Karpas-422 (cell line): Measurements from ENCODE around the gene SPRED2. TPM values are rescaled to one million over a fixed set of nuclear protein-coding genes. Genes with fewer than 3 reads are reported as not detected.
A peak's percentile ranks its signal among the peaks of the same experiment; 100 is the strongest.

ENCODE experiments used
- DNase-seq: peaks from one replicate; pipeline ENCODE4 v3.0.0-alpha.2; 2015
- H2AFZ ChIP-seq: fragments of 200-600 bp; sonication (generic); 2 replicates; pipeline ENCODE4 v1.6.1; 2014; ENCODE audit warnings: antibody characterized with exemption, low read length, mixed read lengths
- H3K27ac ChIP-seq: fragments of 200-600 bp; sonication (generic); 2 replicates; pipeline ENCODE4 v1.5.1; 2014; ENCODE audit warnings: mild to moderate bottlenecking, low read length, moderate library complexity
- H3K27me3 ChIP-seq: fragments of 200-600 bp; sonication (generic); 2 replicates; pipeline ENCODE4 v1.6.1; 2014; ENCODE audit warnings: low read length, mixed read lengths
- H3K36me3 ChIP-seq: fragments of 200-600 bp; sonication (generic); 2 replicates; pipeline ENCODE4 v1.6.1; 2014; ENCODE audit warnings: low read length, mixed read lengths; ENCODE audit not compliant: insufficient read depth
- H3K4me1 ChIP-seq: fragments of 200-600 bp; sonication (generic); 2 replicates; pipeline ENCODE4 v1.6.1; 2014; ENCODE audit warnings: mild to moderate bottlenecking, low read length, mixed read lengths
- H3K4me2 ChIP-seq: fragments of 200-600 bp; sonication (generic); 2 replicates; pipeline ENCODE4 v1.6.1; 2014; ENCODE audit warnings: low read length, low read depth, mild to moderate bottlenecking; ENCODE audit not compliant: poor library complexity, severe bottlenecking
- H3K4me3 ChIP-seq: fragments of 200-600 bp; sonication (generic); 2 replicates; pipeline ENCODE4 v1.5.1; 2014; ENCODE audit warnings: mild to moderate bottlenecking, antibody characterized with exemption, low read length, mixed read lengths
- H3K79me2 ChIP-seq: fragments of 200-600 bp; sonication (generic); 2 replicates; pipeline ENCODE4 v1.6.1; 2014; ENCODE audit warnings: mild to moderate bottlenecking, low read length, mixed read lengths
- H3K9ac ChIP-seq: fragments of 200-600 bp; sonication (generic); 2 replicates; pipeline ENCODE4 v1.6.0; 2014; ENCODE audit warnings: low read length
- H3K9me2 ChIP-seq: fragments of 200-600 bp; sonication (generic), shearing (Covaris generic); replicated peaks from 2 replicates; pipeline ENCODE4 v1.6.0; 2014; ENCODE audit warnings: mild to moderate bottlenecking, low read length, moderate library complexity; ENCODE audit not compliant: insufficient read depth
- H3K9me3 ChIP-seq: fragments of 300-700, 200-600 bp; sonication (generic); 2 replicates; pipeline ENCODE4 v1.6.1; 2014; ENCODE audit warnings: low read length, mixed read lengths
- H4K20me1 ChIP-seq: fragments of 200-600 bp; sonication (generic); 2 replicates; pipeline ENCODE4 v1.6.1; 2014; ENCODE audit warnings: mild to moderate bottlenecking, antibody characterized with exemption, low read length, low read depth; ENCODE audit not compliant: insufficient read depth
- total RNA-seq: library from RNA; depleted of rRNA; stranded (reverse); fragments of >200 nt; shearing (Covaris generic); gene quantifications from 2 replicates; pipeline ENCODE4 v1.2.3, GENCODE V29; 2014; ENCODE audit warnings: low replicate concordance

The SPRED2 gene
- total RNA-seq, 1 experiment from 2014 or later = 11.9 TPM

DNA sequence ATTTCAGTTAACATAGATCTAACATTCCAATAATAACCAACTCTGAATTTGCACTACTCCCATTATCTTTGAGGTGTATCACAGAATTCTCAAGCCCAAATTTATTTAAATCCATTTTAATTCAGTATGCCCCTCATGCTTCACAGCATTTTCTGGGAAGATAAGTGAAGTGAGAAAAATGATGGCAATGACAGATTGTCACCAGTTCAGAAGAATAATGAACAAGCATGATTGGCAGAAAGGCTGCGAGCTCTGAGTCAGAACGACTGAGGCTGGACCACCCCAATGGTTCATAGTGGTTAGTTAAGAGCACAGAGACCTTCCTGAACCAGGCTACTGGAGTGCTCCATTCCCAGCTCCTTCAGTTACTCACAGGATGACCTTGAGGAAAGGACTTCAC lies 4.9 kb downstream of the SPRED2 start:
- no peaks in the 10 kb centered on the region for H3K27me3 ChIP-seq
- peaks cover 85% of the 10 kb centered on the region for H4K20me1 ChIP-seq
- H2AFZ ChIP-seq = no peak overlapping the region
- no peak overlapping the region for H3K27ac ChIP-seq
- no peak for DNase-seq
- H3K4me2 ChIP-seq = no peak overlapping the region
- H3K9me2 ChIP-seq = no peaks in the 10 kb centered on the region
- H3K36me3 ChIP-seq = no peaks in the 10 kb centered on the region
- no peak overlapping the region for H3K9ac ChIP-seq
- no peaks in the 10 kb centered on the region for H3K79me2 ChIP-seq
- H3K4me1 ChIP-seq = peaks cover 10% of the 10 kb centered on the region
- H3K4me3 ChIP-seq = no peak overlapping the region
- no peaks in the 10 kb centered on the region for H3K9me3 ChIP-seq

- 0 out of 2 replicates have a peak, but pooled peaks cover under 1% of the 10 kb centered on the region for H3K79me2 ChIP-seq
- H4K20me1 ChIP-seq = peaks cover 98% of the 10 kb centered on the region
- peaks cover 15% of the 10 kb centered on the region for H3K4me1 ChIP-seq
- DNase-seq = no peak
- no peak overlapping the region for H3K4me2 ChIP-seq
- no peak overlapping the region for H3K9ac ChIP-seq
- H3K9me2 ChIP-seq = no peaks in the 10 kb centered on the region
- no peaks in the 10 kb centered on the region for H3K27me3 ChIP-seq
- H3K4me3 ChIP-seq = no peak overlapping the region
- no peaks in the 10 kb centered on the region for H3K9me3 ChIP-seq
- no peaks in the 10 kb centered on the region for H3K36me3 ChIP-seq
- no peak overlapping the region for H3K27ac ChIP-seq
- no peak overlapping the region for H2AFZ ChIP-seq
Observed at GRCh38 chr2:65425276-65425675, 7.1 kb downstream of the SPRED2 start.

DNA sequence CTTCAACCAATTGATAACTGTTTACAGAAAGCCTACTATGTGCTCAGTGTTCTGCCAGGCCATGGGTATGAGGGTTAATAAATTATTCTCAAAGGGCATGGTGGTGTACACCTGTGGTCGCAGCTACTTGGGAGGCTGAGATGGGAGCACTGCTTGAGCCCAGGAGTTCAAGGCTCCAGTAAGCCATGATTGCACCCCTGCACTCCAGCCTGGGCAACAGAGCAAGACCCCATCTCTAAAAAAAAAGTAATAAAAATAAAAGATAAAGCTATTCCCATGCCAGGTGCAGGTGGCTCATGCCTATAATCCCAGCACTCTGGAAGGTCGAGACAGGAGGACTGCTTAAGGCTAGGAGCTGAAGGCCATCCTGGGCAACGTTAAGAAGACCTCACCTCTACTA lies 8.0 kb downstream of the SPRED2 start:
- H3K4me2 ChIP-seq = no peak overlapping the region
- H3K9me3 ChIP-seq = no peaks in the 10 kb centered on the region
- H3K79me2 ChIP-seq = 0 out of 2 replicates have a peak, but pooled peaks cover 3% of the 10 kb centered on the region
- H3K27ac ChIP-seq = no peak overlapping the region
- H3K36me3 ChIP-seq = no peaks in the 10 kb centered on the region
- H3K4me1 ChIP-seq = peaks cover 13% of the 10 kb centered on the region
- H3K4me3 ChIP-seq = no peak overlapping the region
- no peak overlapping the region for H3K9ac ChIP-seq
- no peak overlapping the region for H2AFZ ChIP-seq
- H3K9me2 ChIP-seq = no peaks in the 10 kb centered on the region
- no peak for DNase-seq
- peaks cover 95% of the 10 kb centered on the region for H4K20me1 ChIP-seq
- no peaks in the 10 kb centered on the region for H3K27me3 ChIP-seq

GRCh38 chr2:65421432-65421748 lies 11.0 kb downstream of the SPRED2 start:
- Histone ChIP-seq H3K79me2 (0 out of 2 replicates have a peak, but pooled peaks cover 3% of the 10 kb centered on the region), H3K36me3 (no peaks in the 10 kb centered on the region), H2AFZ (no peak overlapping the region), H4K20me1 (peaks cover 91% of the 10 kb centered on the region), H3K9me3 (no peaks in the 10 kb centered on the region), H3K4me1 (peaks cover 13% of the 10 kb centered on the region), H3K27ac (no peak overlapping the region), H3K9me2 (no peaks in the 10 kb centered on the region), H3K4me2 (peak overlapping the region; percentile 13), H3K27me3 (no peaks in the 10 kb centered on the region), H3K9ac (no peak overlapping the region), H3K4me3 (no peak overlapping the region)
- DNase-seq = no peak

GRCh38 chr2:65420712-65421431 lies 11.5 kb downstream of the SPRED2 start:
- Histone ChIP-seq H3K4me1 (peaks cover 13% of the 10 kb centered on the region), H3K9me3 (no peaks in the 10 kb centered on the region), H2AFZ (no peak overlapping the region), H3K9me2 (no peaks in the 10 kb centered on the region), H3K79me2 (0 out of 2 replicates have a peak, but pooled peaks cover 3% of the 10 kb centered on the region), H3K36me3 (no peaks in the 10 kb centered on the region), H3K4me2 (peak overlapping the region; percentile 13), H3K27me3 (no peaks in the 10 kb centered on the region), H3K4me3 (no peak overlapping the region), H3K9ac (no peak overlapping the region), H4K20me1 (peaks cover 91% of the 10 kb centered on the region), H3K27ac (no peak overlapping the region)
- peak; percentile 68 for DNase-seq

DNA sequence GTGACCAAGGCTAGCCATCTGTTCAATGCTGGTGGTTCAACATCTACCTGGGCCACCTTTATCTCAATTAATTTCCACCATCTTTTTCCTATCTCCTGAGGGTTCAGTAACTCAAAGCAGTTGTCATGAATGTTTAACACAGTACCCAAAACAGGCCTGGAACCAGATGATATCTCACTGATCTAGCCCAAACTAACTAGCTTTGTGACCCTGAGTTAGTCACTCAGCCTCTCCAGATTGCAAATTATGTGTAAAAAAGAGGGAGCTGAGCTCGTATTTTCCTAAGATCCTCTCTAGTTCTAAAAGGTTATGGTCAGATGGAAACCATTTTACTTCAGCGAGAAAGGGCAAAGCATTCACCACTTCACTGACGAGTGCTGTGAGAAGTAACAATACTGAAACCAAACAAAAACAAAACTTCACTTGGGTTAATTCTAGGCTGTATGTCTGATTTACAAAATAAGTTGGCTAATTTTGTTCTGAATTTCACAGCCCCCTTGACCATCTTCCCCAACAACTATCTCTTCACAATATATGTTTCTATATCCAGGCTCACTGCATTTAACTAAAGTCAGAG lies 14.8 kb downstream of the SPRED2 start:
- Histone ChIP-seq H3K4me3 (no peak overlapping the region), H4K20me1 (peaks cover 93% of the 10 kb centered on the region), H3K4me2 (no peak overlapping the region), H3K9me2 (no peaks in the 10 kb centered on the region), H3K4me1 (peaks cover 13% of the 10 kb centered on the region), H3K36me3 (no peaks in the 10 kb centered on the region), H2AFZ (no peak overlapping the region), H3K9me3 (no peaks in the 10 kb centered on the region), H3K27me3 (no peaks in the 10 kb centered on the region), H3K79me2 (0 out of 2 replicates have a peak, but pooled peaks cover 3% of the 10 kb centered on the region), H3K27ac (no peak overlapping the region), H3K9ac (no peak overlapping the region)
- DNase-seq = no peak

GRCh38 chr2:65416945-65417344 lies 15.5 kb downstream of the SPRED2 start:
- no peak for DNase-seq
- Histone ChIP-seq H3K4me2 (no peak overlapping the region), H3K79me2 (0 out of 2 replicates have a peak, but pooled peaks cover 3% of the 10 kb centered on the region), H3K4me3 (no peak overlapping the region), H2AFZ (no peak overlapping the region), H3K9me2 (no peaks in the 10 kb centered on the region), H3K27ac (no peak overlapping the region), H3K9ac (no peak overlapping the region), H3K27me3 (no peaks in the 10 kb centered on the region), H4K20me1 (peaks cover 93% of the 10 kb centered on the region), H3K36me3 (no peaks in the 10 kb centered on the region), H3K4me1 (peaks cover 13% of the 10 kb centered on the region), H3K9me3 (no peaks in the 10 kb centered on the region)

- Histone ChIP-seq H4K20me1 (peaks cover 91% of the 10 kb centered on the region), H3K9me2 (no peaks in the 10 kb centered on the region), H3K79me2 (0 out of 2 replicates have a peak, but pooled peaks cover 3% of the 10 kb centered on the region), H3K4me3 (no peak overlapping the region), H3K27ac (no peak overlapping the region), H2AFZ (no peak overlapping the region), H3K4me2 (no peak overlapping the region), H3K36me3 (no peaks in the 10 kb centered on the region), H3K9ac (no peak overlapping the region), H3K4me1 (peaks cover 10% of the 10 kb centered on the region), H3K27me3 (no peaks in the 10 kb centered on the region), H3K9me3 (no peaks in the 10 kb centered on the region)
- DNase-seq = no peak
Observed at GRCh38 chr2:65416321-65416720, 16.1 kb downstream of the SPRED2 start.
